Amniotic epithelial cell (primary cell): Measurements from ENCODE around the gene ARSA.

Experiments used
- DNase-seq: peaks from one replicate; pipeline ENCODE4 v3.0.0-alpha.2; 2010; ENCODE audit warnings: low read depth

The ARSA gene

GRCh38 chr22:50604256-50605001, 23.5 kb downstream of the ARSA start:
- no peak for DNase-seq

GRCh38 chr22:50603511-50604255, 24.3 kb downstream of the ARSA start:
- DNase-seq = no peak

- no peak for DNase-seq
Measured at GRCh38 chr22:50602338-50602700, 25.6 kb downstream of the ARSA start.

GRCh38 chr22:50601669-50602337, 26.1 kb downstream of the ARSA start:
- DNase-seq = no peak

- no peak for DNase-seq
Measured at GRCh38 chr22:50600967-50601668, 26.8 kb downstream of the ARSA start.

- no peak for DNase-seq
Measured at GRCh38 chr22:50600538-50600937, 27.4 kb downstream of the ARSA start, which contains the start of gene MAPK8IP2. Gene MAPK8IP2 (plus strand): TSS chr22:50600793. CDS start chr22:50600819, 26 bp downstream.

- no peak for DNase-seq
Measured at GRCh38 chr22:50599816-50600455, 28.0 kb downstream of the ARSA start.

GRCh38 chr22:50597097-50597496, 30.9 kb downstream of the ARSA start:
- no peak for DNase-seq

GRCh38 chr22:50595189-50595588, 32.8 kb downstream of the ARSA start:
- DNase-seq = peak; percentile 6

GRCh38 chr22:50587407-50587806, 40.5 kb downstream of the ARSA start:
- DNase-seq = no peak

- DNase-seq = no peak
Measured at GRCh38 chr22:50586416-50586815, 41.5 kb downstream of the ARSA start.

- DNase-seq = no peak
Measured at GRCh38 chr22:50585781-50586180, 42.2 kb downstream of the ARSA start.

GRCh38 chr22:50585238-50585637, 42.7 kb downstream of the ARSA start:
- no peak for DNase-seq

GRCh38 chr22:50584106-50585096, 43.6 kb downstream of the ARSA start:
- DNase-seq = no peak

GRCh38 chr22:50583294-50583861, 44.6 kb downstream of the ARSA start:
- DNase-seq = no peak

GRCh38 chr22:50582493-50583293, 45.3 kb downstream of the ARSA start, which contains the start of gene CHKB:
Gene CHKB (minus strand): TSS chr22:50582849. CDS start chr22:50582781, 68 bp downstream.
- DNase-seq = peak; percentile 94

GRCh38 chr22:50581950-50582492, 45.9 kb downstream of the ARSA start:
- DNase-seq = no peak

GRCh38 chr22:50581031-50581949, 46.7 kb downstream of the ARSA start:
- no peak for DNase-seq
